Amygdala (tissue), 56 donors: Measurements from ENCODE around the gene EMC8.

Source experiments
- DNase-seq, 56 donors: peaks; one replicate each; lab custom pipeline; 2025; lab: John Stamatoyannopoulos, UW

The EMC8 gene

GRCh38 chr16:85735946-85736345 lies 63.4 kb downstream of the EMC8 start:
- DNase-seq = no peak

GRCh38 chr16:85735225-85735635 lies 64.1 kb downstream of the EMC8 start:
- no peak for DNase-seq

GRCh38 chr16:85734311-85735017 lies 64.9 kb downstream of the EMC8 start:
- DNase-seq = no peak

- no peak for DNase-seq
These were observed 65.5 kb downstream of the EMC8 start for GRCh38 chr16:85733839-85734170.

- DNase-seq = no peak
These were observed 66.0 kb downstream of the EMC8 start for GRCh38 chr16:85733155-85733838.

- no peak for DNase-seq
These were observed 68.2 kb downstream of the EMC8 start for GRCh38 chr16:85731179-85731578.

- DNase-seq = no peak
These were observed 69.2 kb downstream of the EMC8 start for GRCh38 chr16:85730186-85730465.

- DNase-seq = no peak
These were observed 69.7 kb downstream of the EMC8 start for GRCh38 chr16:85729452-85730185.

GRCh38 chr16:85728879-85729278 lies 70.5 kb downstream of the EMC8 start:
- DNase-seq = no peak
